ENCODE data around the gene PCNP.
"Not testable (repeated sequence)": the region's sequence is repeated elsewhere in the genome, so short reads cannot be mapped to it uniquely, and the experiment has no call there.

Gene PCNP

DNA sequence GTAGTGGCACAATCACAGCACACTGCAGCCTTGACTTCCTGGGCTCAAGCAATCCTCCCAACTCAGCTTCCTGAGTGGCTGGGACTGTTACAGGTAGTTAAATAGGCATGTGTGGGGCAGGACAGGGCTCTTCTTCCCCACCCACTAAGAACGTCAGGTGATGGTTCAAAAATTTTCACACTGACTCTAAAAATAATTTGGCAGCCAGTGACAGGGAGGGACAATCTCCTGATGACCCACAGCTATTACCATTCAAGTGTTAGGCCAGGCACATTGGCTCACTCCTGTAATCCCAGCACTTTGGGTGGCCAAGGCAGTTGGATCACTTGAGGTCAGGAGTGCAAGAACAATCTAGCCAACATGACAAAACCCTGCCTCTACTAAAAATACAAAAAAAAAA, 24.5 kb upstream of the PCNP start:
- Histone ChIP-seq H4K8ac (ENCODE audit: low read length) (no peak overlapping the region), H2BK15ac (ENCODE audit: low read depth, poor library complexity, severe bottlenecking) (no peak overlapping the region), H3K36me3 (ENCODE audit: control insufficient read depth in 1 of 2, insufficient read depth in 2 of 2, low read depth in 1 of 2, low read length in 2 of 2) (no peaks in the 10 kb centered on the region), H2BK12ac (ENCODE audit: low read length in 2 of 2) (no peak overlapping the region), H3K18ac (ENCODE audit: low read depth in 1 of 2, low read length in 2 of 2) (no peak overlapping the region), H2AFZ (ENCODE audit: low read depth, low read length) (no peak overlapping the region), H3K14ac (ENCODE audit: low read length in 2 of 2) (no peak overlapping the region), H3K4me3 (ENCODE audit: insufficient read depth in 1 of 2, low read depth in 1 of 2, low read length in 2 of 2) (no peak overlapping the region), H3K4me2 (ENCODE audit: low read length, poor library complexity, severe bottlenecking) (no peak overlapping the region), H2BK5ac (ENCODE audit: low read depth, low read length, poor library complexity, severe bottlenecking) (no peak overlapping the region), H2BK120ac (ENCODE audit: low read depth, low read length) (no peak overlapping the region), H4K91ac (ENCODE audit: low read length) (no peak overlapping the region), H3K27ac (ENCODE audit: low read length, poor library complexity, severe bottlenecking) (no peak overlapping the region), H3K4me1 (ENCODE audit: control insufficient read depth, insufficient read depth, low read depth, low read length) (no peaks in the 10 kb centered on the region), H3K9ac (ENCODE audit: low read length) (no peak overlapping the region), H3K79me1 (replicated peaks; ENCODE audit: low read length, poor library complexity, severe bottlenecking) (no peaks in the 10 kb centered on the region), H3K27me3 (ENCODE audit: control insufficient read depth in 1 of 2, insufficient read depth in 1 of 2, low read length in 2 of 2) (peaks cover 0 to 5% of the 10 kb centered on the region in 2 experiments), H3K23ac (ENCODE audit: low read length in 2 of 2) (no peak overlapping the region), H3K9me3 (ENCODE audit: control insufficient read depth, low read length) (no peaks in the 10 kb centered on the region), H3K4ac (ENCODE audit: low read depth in 1 of 2, low read length in 2 of 2) (no peak overlapping the region), H2AK5ac (ENCODE audit: low read length, severe bottlenecking) (no peak overlapping the region)
- 81% methylated on average over 1 of the region's 1 CpG for WGBS
- DNase-seq, result no peak

DNA sequence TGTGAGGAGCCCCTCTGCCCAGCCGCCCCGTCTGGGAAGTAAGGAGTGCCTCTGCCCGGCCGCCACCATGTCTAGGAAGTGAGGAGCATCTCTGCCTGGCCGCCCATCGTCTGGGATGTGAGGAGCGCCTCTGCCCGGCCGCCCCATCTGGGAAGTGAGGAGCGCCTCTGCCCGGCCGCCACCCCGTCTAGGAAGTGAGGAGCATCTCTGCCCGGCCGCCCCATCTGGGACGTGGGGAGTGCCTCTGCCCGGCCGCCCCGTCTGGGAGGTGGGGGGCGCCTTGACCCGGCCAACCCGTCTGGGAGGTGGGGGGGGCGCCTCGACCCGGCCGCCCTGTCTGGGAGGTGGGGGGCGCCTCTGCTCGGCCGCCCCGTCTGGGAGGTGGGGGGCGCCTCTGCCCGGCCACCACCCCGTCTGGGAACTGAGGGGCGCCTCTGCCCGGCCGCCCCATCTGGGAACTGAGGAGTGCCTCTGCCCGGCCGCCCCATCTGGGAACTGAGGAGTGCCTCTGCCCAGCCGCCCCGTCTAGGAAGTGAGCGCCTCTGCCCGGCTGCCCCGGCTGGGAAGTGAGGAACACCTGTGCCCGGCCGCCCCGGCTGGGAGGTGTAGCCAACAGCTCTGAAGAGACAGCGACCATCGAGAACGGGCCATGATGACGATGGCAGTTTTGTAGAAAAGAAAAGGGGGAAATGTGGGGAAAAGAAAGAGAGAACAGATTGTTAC, 22.5 kb upstream of the PCNP start:
- H3K9me3 ChIP-seq (ENCODE audit: control insufficient read depth, low read length); H3K4me1 ChIP-seq (ENCODE audit: control insufficient read depth, insufficient read depth, low read depth, low read length); H3K23ac ChIP-seq (ENCODE audit: low read length in 2 of 2); H2BK120ac ChIP-seq (ENCODE audit: low read depth, low read length); H3K14ac ChIP-seq (ENCODE audit: low read length in 2 of 2); H3K79me1 ChIP-seq (replicated peaks; ENCODE audit: low read length, poor library complexity, severe bottlenecking); H3K4ac ChIP-seq (ENCODE audit: low read depth in 1 of 2, low read length in 2 of 2); H2BK5ac ChIP-seq (ENCODE audit: low read depth, low read length, poor library complexity, severe bottlenecking); H2BK15ac ChIP-seq (ENCODE audit: low read depth, poor library complexity, severe bottlenecking); H3K4me2 ChIP-seq (ENCODE audit: low read length, poor library complexity, severe bottlenecking); H4K91ac ChIP-seq (ENCODE audit: low read length); H3K4me3 ChIP-seq (ENCODE audit: insufficient read depth in 1 of 2, low read depth in 1 of 2, low read length in 2 of 2); H2AFZ ChIP-seq (ENCODE audit: low read depth, low read length); H3K9ac ChIP-seq (ENCODE audit: low read length); DNase-seq; H3K18ac ChIP-seq (ENCODE audit: low read depth in 1 of 2, low read length in 2 of 2); H3K27ac ChIP-seq (ENCODE audit: low read length, poor library complexity, severe bottlenecking); H2BK12ac ChIP-seq (ENCODE audit: low read length in 2 of 2); H2AK5ac ChIP-seq (ENCODE audit: low read length, severe bottlenecking); H4K8ac ChIP-seq (ENCODE audit: low read length); H3K36me3 ChIP-seq (ENCODE audit: control insufficient read depth in 1 of 2, insufficient read depth in 2 of 2, low read depth in 1 of 2, low read length in 2 of 2): not testable (repeated sequence)
- peaks cover 6 to 14% of the 10 kb centered on the region in 2 experiments for H3K27me3 ChIP-seq (ENCODE audit: control insufficient read depth in 1 of 2, insufficient read depth in 1 of 2, low read length in 2 of 2)
- WGBS, result 98% methylated on average over 49 of the region's 50 CpGs

DNA sequence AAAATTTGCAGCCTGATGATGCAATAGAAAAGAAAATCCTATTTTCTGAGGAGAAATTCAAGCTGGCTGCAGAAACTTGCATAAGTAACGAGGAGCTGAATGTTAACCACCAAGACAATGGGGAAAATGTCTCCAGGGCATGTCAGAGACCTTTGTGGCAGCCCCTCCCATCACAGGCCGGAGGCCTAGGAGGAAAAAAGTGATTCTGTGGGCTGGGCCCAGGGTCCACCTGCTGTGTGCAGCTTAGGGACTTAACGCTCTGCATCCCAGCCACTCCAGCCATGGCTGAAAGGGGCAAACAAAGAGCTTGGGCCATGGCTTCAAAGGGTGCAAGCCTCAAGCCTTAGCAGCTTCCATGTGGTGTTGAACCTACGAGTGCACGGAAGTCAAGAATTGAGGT, 20.6 kb upstream of the PCNP start:
- not testable (repeated sequence) for H4K8ac ChIP-seq (ENCODE audit: low read length); H2BK120ac ChIP-seq (ENCODE audit: low read depth, low read length); H2BK5ac ChIP-seq (ENCODE audit: low read depth, low read length, poor library complexity, severe bottlenecking); H3K4me3 ChIP-seq (ENCODE audit: insufficient read depth in 1 of 2, low read depth in 1 of 2, low read length in 2 of 2); H3K27ac ChIP-seq (ENCODE audit: low read length, poor library complexity, severe bottlenecking); H3K23ac ChIP-seq (ENCODE audit: low read length in 2 of 2); H3K36me3 ChIP-seq (ENCODE audit: control insufficient read depth in 1 of 2, insufficient read depth in 2 of 2, low read depth in 1 of 2, low read length in 2 of 2); H2BK12ac ChIP-seq (ENCODE audit: low read length in 2 of 2); H2AFZ ChIP-seq (ENCODE audit: low read depth, low read length); H3K4me2 ChIP-seq (ENCODE audit: low read length, poor library complexity, severe bottlenecking); H3K4me1 ChIP-seq (ENCODE audit: control insufficient read depth, insufficient read depth, low read depth, low read length); H3K79me1 ChIP-seq (replicated peaks; ENCODE audit: low read length, poor library complexity, severe bottlenecking); H4K91ac ChIP-seq (ENCODE audit: low read length); H2BK15ac ChIP-seq (ENCODE audit: low read depth, poor library complexity, severe bottlenecking); H3K18ac ChIP-seq (ENCODE audit: low read depth in 1 of 2, low read length in 2 of 2); H2AK5ac ChIP-seq (ENCODE audit: low read length, severe bottlenecking); H3K9me3 ChIP-seq (ENCODE audit: control insufficient read depth, low read length); H3K9ac ChIP-seq (ENCODE audit: low read length); H3K4ac ChIP-seq (ENCODE audit: low read depth in 1 of 2, low read length in 2 of 2); DNase-seq; H3K14ac ChIP-seq (ENCODE audit: low read length in 2 of 2)
- peaks cover 9 to 25% of the 10 kb centered on the region in 2 experiments for H3K27me3 ChIP-seq (ENCODE audit: control insufficient read depth in 1 of 2, insufficient read depth in 1 of 2, low read length in 2 of 2)
- 85% methylated on average over 5 of the region's 5 CpGs for WGBS

DNA sequence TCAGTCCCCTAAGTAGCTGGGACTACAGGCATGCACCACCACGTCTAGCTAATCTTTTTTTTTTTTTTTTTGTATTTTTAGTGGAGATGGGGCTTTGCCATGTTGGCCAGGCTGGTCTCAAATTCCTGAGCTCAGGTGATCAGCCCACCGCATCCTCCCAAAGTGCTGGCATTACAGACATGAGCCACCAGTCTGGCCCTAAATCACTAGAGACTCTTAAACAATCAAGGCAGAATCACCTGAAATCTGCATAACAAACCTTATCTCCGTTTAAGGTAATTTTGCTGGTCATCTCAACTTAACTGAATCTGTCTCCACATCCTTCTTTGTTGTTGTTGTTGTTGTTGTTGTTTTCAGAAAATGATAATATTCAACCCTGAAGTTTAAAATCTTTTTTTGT, 17.9 kb upstream of the PCNP start:
- Histone ChIP-seq H2AK5ac (ENCODE audit: low read length, severe bottlenecking) (no peak overlapping the region), H2BK12ac (ENCODE audit: low read length in 2 of 2) (no peak overlapping the region), H2BK5ac (ENCODE audit: low read depth, low read length, poor library complexity, severe bottlenecking) (no peak overlapping the region), H3K4me1 (ENCODE audit: control insufficient read depth, insufficient read depth, low read depth, low read length) (no peaks in the 10 kb centered on the region), H3K14ac (ENCODE audit: low read length in 2 of 2) (no peak overlapping the region), H3K4me2 (ENCODE audit: low read length, poor library complexity, severe bottlenecking) (no peak overlapping the region), H3K9ac (ENCODE audit: low read length) (no peak overlapping the region), H3K23ac (ENCODE audit: low read length in 2 of 2) (no peak overlapping the region), H3K79me1 (replicated peaks; ENCODE audit: low read length, poor library complexity, severe bottlenecking) (no peaks in the 10 kb centered on the region), H3K36me3 (ENCODE audit: control insufficient read depth in 1 of 2, insufficient read depth in 2 of 2, low read depth in 1 of 2, low read length in 2 of 2) (no peaks in the 10 kb centered on the region), H4K8ac (ENCODE audit: low read length) (no peak overlapping the region), H2BK15ac (ENCODE audit: low read depth, poor library complexity, severe bottlenecking) (no peak overlapping the region), H3K27me3 (ENCODE audit: control insufficient read depth in 1 of 2, insufficient read depth in 1 of 2, low read length in 2 of 2) (peaks cover 9 to 20% of the 10 kb centered on the region in 2 experiments), H3K27ac (ENCODE audit: low read length, poor library complexity, severe bottlenecking) (no peak overlapping the region), H2BK120ac (ENCODE audit: low read depth, low read length) (no peak overlapping the region), H3K4ac (ENCODE audit: low read depth in 1 of 2, low read length in 2 of 2) (no peak overlapping the region), H2AFZ (ENCODE audit: low read depth, low read length) (no peak overlapping the region), H3K9me3 (ENCODE audit: control insufficient read depth, low read length) (no peaks in the 10 kb centered on the region), H3K18ac (ENCODE audit: low read depth in 1 of 2, low read length in 2 of 2) (no peak overlapping the region), H4K91ac (ENCODE audit: low read length) (no peak overlapping the region), H3K4me3 (ENCODE audit: insufficient read depth in 1 of 2, low read depth in 1 of 2, low read length in 2 of 2) (no peak overlapping the region)
- 85% methylated on average over 1 of the region's 3 CpGs for WGBS
- DNase-seq, result no peak

Measured in mesenchymal stem cell (in vitro differentiated cells and primary cell).